Kidney epithelial cell (primary cell): Measurements from ENCODE around the gene ARHGAP12. TPM values are rescaled to one million over a fixed set of nuclear protein-coding genes. Genes with fewer than 3 reads are reported as not detected.

ENCODE experiments used
- DNase-seq: peaks from one replicate; pipeline ENCODE4 v3.0.0-alpha.2; 2010; ENCODE audit warnings: low read depth
- H3K27me3 ChIP-seq: 2 replicates; pipeline ENCODE4 v1.6.0; 2011; ENCODE audit warnings: low read length; ENCODE audit not compliant: control insufficient read depth, insufficient read depth
- H3K36me3 ChIP-seq: 2 replicates; pipeline ENCODE4 v1.5.1; 2011; ENCODE audit warnings: low read length; ENCODE audit not compliant: control insufficient read depth, insufficient read depth
- H3K4me3 ChIP-seq: 2 replicates; pipeline ENCODE4 v1.5.1; 2011; ENCODE audit warnings: low read depth, mild to moderate bottlenecking, control low read depth, low read length
- CTCF ChIP-seq: IDR thresholded peaks from 2 replicates; pipeline ENCODE4 v1.5.1; 2011; ENCODE audit warnings: mild to moderate bottlenecking, moderate library complexity, low read length, control low read depth, inconsistent platforms; ENCODE audit not compliant: insufficient read depth, poor library complexity, severe bottlenecking
- total RNA-seq: library from RNA; depleted of rRNA; stranded (reverse); fragments of >200 nt; gene quantifications from 2 replicates; pipeline ENCODE4 v1.2.3, GENCODE V29; 2015

ARHGAP12 gene
- total RNA-seq, 1 donor from 2014 or later, result 38.7 TPM

GRCh38 chr10:31888442-31888841 lies 40.2 kb downstream of the ARHGAP12 start:
- Histone ChIP-seq H3K4me3 (no peak overlapping the region), H3K27me3 (no peaks in the 10 kb centered on the region), H3K36me3 (no peaks in the 10 kb centered on the region)
- TF ChIP-seq CTCF, result no peak
- no peak for DNase-seq

- Histone ChIP-seq H3K4me3 (no peak overlapping the region), H3K36me3 (no peaks in the 10 kb centered on the region), H3K27me3 (no peaks in the 10 kb centered on the region)
- TF ChIP-seq CTCF, result no peak
- DNase-seq, result no peak
Observed at GRCh38 chr10:31887850-31888249, 40.8 kb downstream of the ARHGAP12 start.

GRCh38 chr10:31886885-31887284 lies 41.7 kb downstream of the ARHGAP12 start:
- H3K27me3 ChIP-seq, result no peaks in the 10 kb centered on the region
- TF ChIP-seq CTCF, result no peak
- DNase-seq, result no peak

GRCh38 chr10:31885971-31886370 lies 42.7 kb downstream of the ARHGAP12 start:
- Histone ChIP-seq H3K27me3 (no peaks in the 10 kb centered on the region), H3K36me3 (no peaks in the 10 kb centered on the region), H3K4me3 (no peak overlapping the region)
- DNase-seq, result no peak
- TF ChIP-seq CTCF, result no peak

More at GRCh38 chr10:31886885-31887284, 41.7 kb downstream of the ARHGAP12 start:
- Histone ChIP-seq H3K36me3 (no peaks in the 10 kb centered on the region), H3K4me3 (no peak overlapping the region)

- TF ChIP-seq CTCF, result no peak
- no peak for DNase-seq
- H3K36me3 ChIP-seq, result no peaks in the 10 kb centered on the region
- H3K4me3 ChIP-seq, result no peak overlapping the region
- H3K27me3 ChIP-seq, result no peaks in the 10 kb centered on the region
Observed at GRCh38 chr10:31884386-31884785, 44.2 kb downstream of the ARHGAP12 start.

- H3K36me3 ChIP-seq, result no peaks in the 10 kb centered on the region
- no peak for DNase-seq
- no peak overlapping the region for H3K4me3 ChIP-seq
- no peak for TF ChIP-seq CTCF
- H3K27me3 ChIP-seq, result no peaks in the 10 kb centered on the region
Observed at GRCh38 chr10:31883397-31883796, 45.2 kb downstream of the ARHGAP12 start.
